ENCODE results near the gene ZFYVE28. TPM values are rescaled to one million over a fixed set of nuclear protein-coding genes. Genes with fewer than 3 reads are reported as not detected.

The ZFYVE28 gene
- total RNA-seq, 3 donors from 2014 or later (not counting 1 experiment from before 2014, with no cell fraction given): 85.4 to 107 (median 104) TPM

GRCh38 chr4:2436761-2437474, 18.5 kb upstream of the ZFYVE28 start:
- no peak for TF ChIP-seq CTCF (IDR thresholded peaks at IDR 0.05)
- ATAC-seq (no peak), DNase-seq (no peak)
- 87% methylated on average over 30 of the region's 30 CpGs for WGBS (ENCODE audit: insufficient coverage)
- no peak overlapping the region for H3K27ac ChIP-seq (ENCODE audit: low read length)
- H3K4me1 Mint-ChIP-seq: peaks cover 0 to 5% of the 10 kb centered on the region in 2 donors
- H3K36me3 Mint-ChIP-seq: no peaks in the 10 kb centered on the region
- H3K27me3 Mint-ChIP-seq (ENCODE audit: low read depth in 2 of 2): no peaks in the 10 kb centered on the region
- peaks cover 7% of the 10 kb centered on the region for H3K4me1 ChIP-seq (ENCODE audit: control insufficient read depth, insufficient read depth, low read length)
- no peaks in the 10 kb centered on the region for H3K9me3 Mint-ChIP-seq
- no peak overlapping the region for H3K4me3 ChIP-seq (ENCODE audit: low read length)
- H3K4me3 Mint-ChIP-seq: no peak overlapping the region
- intact Hi-C loops (cut with micrococcal nuclease): no loop called here
- no peaks in the 10 kb centered on the region for H3K9me3 ChIP-seq (ENCODE audit: control insufficient read depth, insufficient read depth, low read length)
- H3K27me3 ChIP-seq (ENCODE audit: control insufficient read depth, insufficient read depth, low read length): no peaks in the 10 kb centered on the region
- no peaks in the 10 kb centered on the region for H3K36me3 ChIP-seq (ENCODE audit: control insufficient read depth, insufficient read depth, low read length)
- H3K27ac Mint-ChIP-seq: no peak overlapping the region

GRCh38 chr4:2436301-2436700, 17.9 kb upstream of the ZFYVE28 start:
- ATAC-seq (peak in 2 of 3 donors; percentile 21 to 41), DNase-seq (peak in 1 of 2 donors; percentile 25)
- Histone ChIP-seq H3K9me3 (ENCODE audit: control insufficient read depth, insufficient read depth, low read length) (no peaks in the 10 kb centered on the region), H3K36me3 (ENCODE audit: control insufficient read depth, insufficient read depth, low read length) (no peaks in the 10 kb centered on the region), H3K4me1 (ENCODE audit: control insufficient read depth, insufficient read depth, low read length) (peaks cover 1% of the 10 kb centered on the region), H3K27ac (ENCODE audit: low read length) (no peak overlapping the region), H3K4me3 (ENCODE audit: low read length) (no peak overlapping the region), H3K27me3 (ENCODE audit: control insufficient read depth, insufficient read depth, low read length) (no peaks in the 10 kb centered on the region)
- WGBS (ENCODE audit: insufficient coverage): 68% methylated on average over 10 of the region's 10 CpGs
- no peaks in the 10 kb centered on the region for H3K9me3 Mint-ChIP-seq
- H3K36me3 Mint-ChIP-seq: no peaks in the 10 kb centered on the region
- no peaks in the 10 kb centered on the region for H3K27me3 Mint-ChIP-seq (ENCODE audit: low read depth in 2 of 2)
- H3K4me3 Mint-ChIP-seq: no peak overlapping the region
- H3K4me1 Mint-ChIP-seq: no peaks in the 10 kb centered on the region
- intact Hi-C loops (cut with micrococcal nuclease): no loop called here
- no peak overlapping the region for H3K27ac Mint-ChIP-seq
- no peak for TF ChIP-seq CTCF (IDR thresholded peaks at IDR 0.05)

GRCh38 chr4:2434420-2434819, 16.0 kb upstream of the ZFYVE28 start:
- no peak for ATAC-seq
- no peak overlapping the region for H3K27ac ChIP-seq (ENCODE audit: low read length)
- no peaks in the 10 kb centered on the region for H3K27me3 ChIP-seq (ENCODE audit: control insufficient read depth, insufficient read depth, low read length)
- DNase-seq: no peak
- no peaks in the 10 kb centered on the region for H3K36me3 Mint-ChIP-seq
- H3K36me3 ChIP-seq (ENCODE audit: control insufficient read depth, insufficient read depth, low read length): no peaks in the 10 kb centered on the region
- no peak overlapping the region for H3K4me3 Mint-ChIP-seq
- no peak for TF ChIP-seq CTCF (IDR thresholded peaks at IDR 0.05)
- H3K27ac Mint-ChIP-seq: no peak overlapping the region
- no peaks in the 10 kb centered on the region for H3K4me1 ChIP-seq (ENCODE audit: control insufficient read depth, insufficient read depth, low read length)
- no peaks in the 10 kb centered on the region for H3K27me3 Mint-ChIP-seq (ENCODE audit: low read depth in 2 of 2)
- no peaks in the 10 kb centered on the region for H3K9me3 Mint-ChIP-seq
- no peak overlapping the region for H3K4me3 ChIP-seq (ENCODE audit: low read length)
- no peaks in the 10 kb centered on the region for H3K9me3 ChIP-seq (ENCODE audit: control insufficient read depth, insufficient read depth, low read length)
- H3K4me1 Mint-ChIP-seq: no peaks in the 10 kb centered on the region
- 79% methylated on average over 9 of the region's 9 CpGs for WGBS (ENCODE audit: insufficient coverage)
- intact Hi-C loops (cut with micrococcal nuclease): no loop called here

Data from natural killer cell (primary cell).